Measurements from ENCODE around the gene NRXN2.
"Not testable (repeated sequence)": the region's sequence is repeated elsewhere in the genome, so short reads cannot be mapped to it uniquely, and the experiment has no call there.

NRXN2 gene

GRCh38 chr11:64703048-64703447 lies 19.9 kb downstream of the NRXN2 start:
- H3K4me3 ChIP-seq (ENCODE audit: low read length): no peak overlapping the region
- peaks cover 28% of the 10 kb centered on the region for H3K27me3 ChIP-seq (ENCODE audit: control insufficient read depth, low read length)
- H3F3A ChIP-seq (ENCODE audit: control insufficient read depth, insufficient read depth): no peaks in the 10 kb centered on the region; the same call in 1 of the 2 replicates
- H3K4me2 ChIP-seq (ENCODE audit: low read length): no peak overlapping the region
- no peaks in the 10 kb centered on the region for H3K9me2 ChIP-seq (replicated peaks; ENCODE audit: control insufficient read depth, low read length)
- no peaks in the 10 kb centered on the region for H3K4me1 ChIP-seq (ENCODE audit: control insufficient read depth, low read length)
- no peak overlapping the region for H3K27ac ChIP-seq (ENCODE audit: low read depth, low read length)
- TF ChIP-seq EZH2phosphoT487 (IDR thresholded peaks at IDR 0.05; ENCODE audit: borderline replicate concordance, low read length) (no peak), CTCF (IDR thresholded peaks at IDR 0.05; ENCODE audit: low read depth, low read length, poor library complexity, severe bottlenecking) (no peak)
- H4K20me1 ChIP-seq (ENCODE audit: control insufficient read depth, insufficient read depth, low read depth, low read length): no peaks in the 10 kb centered on the region; the same call in 1 of the 2 replicates
- no peaks in the 10 kb centered on the region for H3K9me3 ChIP-seq (ENCODE audit: control insufficient read depth, insufficient read depth, low read length)
- no peaks in the 10 kb centered on the region for H3K79me2 ChIP-seq (ENCODE audit: control insufficient read depth, low read length)
- no peaks in the 10 kb centered on the region for H3K36me3 ChIP-seq (ENCODE audit: control insufficient read depth, low read length)

GRCh38 chr11:64701956-64702355 lies 21.0 kb downstream of the NRXN2 start:
- H3K27me3 ChIP-seq (ENCODE audit: control insufficient read depth, low read length): peaks cover 28% of the 10 kb centered on the region
- H3K4me2 ChIP-seq (ENCODE audit: low read length); H3K4me1 ChIP-seq (ENCODE audit: control insufficient read depth, low read length); H3K4me3 ChIP-seq (ENCODE audit: low read length); H3K79me2 ChIP-seq (ENCODE audit: control insufficient read depth, low read length); H3F3A ChIP-seq (ENCODE audit: control insufficient read depth, insufficient read depth); H3K9me2 ChIP-seq (replicated peaks; ENCODE audit: control insufficient read depth, low read length); H3K36me3 ChIP-seq (ENCODE audit: control insufficient read depth, low read length); H3K9me3 ChIP-seq (ENCODE audit: control insufficient read depth, insufficient read depth, low read length); H4K20me1 ChIP-seq (ENCODE audit: control insufficient read depth, insufficient read depth, low read depth, low read length); H3K27ac ChIP-seq (ENCODE audit: low read depth, low read length): not testable (repeated sequence)

GRCh38 chr11:64698427-64698826 lies 24.6 kb downstream of the NRXN2 start:
- Histone ChIP-seq H3K4me1 (ENCODE audit: control insufficient read depth, low read length) (peaks cover 6% of the 10 kb centered on the region), H3K27ac (ENCODE audit: low read depth, low read length) (no peak overlapping the region), H3F3A (ENCODE audit: control insufficient read depth, insufficient read depth) (no peaks in the 10 kb centered on the region), H3K9me3 (ENCODE audit: control insufficient read depth, insufficient read depth, low read length) (no peaks in the 10 kb centered on the region), H3K9me2 (replicated peaks; ENCODE audit: control insufficient read depth, low read length) (no peaks in the 10 kb centered on the region), H3K79me2 (ENCODE audit: control insufficient read depth, low read length) (no peaks in the 10 kb centered on the region), H3K4me3 (ENCODE audit: low read length) (no peak overlapping the region), H3K4me2 (ENCODE audit: low read length) (no peak overlapping the region), H3K36me3 (ENCODE audit: control insufficient read depth, low read length) (no peaks in the 10 kb centered on the region), H4K20me1 (ENCODE audit: control insufficient read depth, insufficient read depth, low read depth, low read length) (no peaks in the 10 kb centered on the region), H3K27me3 (ENCODE audit: control insufficient read depth, low read length) (peaks cover 15% of the 10 kb centered on the region)
- TF ChIP-seq CTCF (IDR thresholded peaks at IDR 0.05; ENCODE audit: low read depth, low read length, poor library complexity, severe bottlenecking): no peak
- no peak for TF ChIP-seq EZH2phosphoT487 (IDR thresholded peaks at IDR 0.05; ENCODE audit: borderline replicate concordance, low read length)

GRCh38 chr11:64697663-64698375 lies 25.2 kb downstream of the NRXN2 start:
- Histone ChIP-seq H3K79me2 (ENCODE audit: control insufficient read depth, low read length) (no peaks in the 10 kb centered on the region), H3K4me3 (ENCODE audit: low read length) (no peak overlapping the region), H3K27ac (ENCODE audit: low read depth, low read length) (no peak overlapping the region), H4K20me1 (ENCODE audit: control insufficient read depth, insufficient read depth, low read depth, low read length) (no peaks in the 10 kb centered on the region), H3K9me2 (replicated peaks; ENCODE audit: control insufficient read depth, low read length) (no peaks in the 10 kb centered on the region), H3K4me2 (ENCODE audit: low read length) (no peak overlapping the region), H3K27me3 (ENCODE audit: control insufficient read depth, low read length) (peaks cover 18% of the 10 kb centered on the region), H3K9me3 (ENCODE audit: control insufficient read depth, insufficient read depth, low read length) (no peaks in the 10 kb centered on the region), H3K4me1 (ENCODE audit: control insufficient read depth, low read length) (peaks cover 6% of the 10 kb centered on the region), H3F3A (ENCODE audit: control insufficient read depth, insufficient read depth) (no peaks in the 10 kb centered on the region), H3K36me3 (ENCODE audit: control insufficient read depth, low read length) (no peaks in the 10 kb centered on the region)
- no peak for TF ChIP-seq CTCF (IDR thresholded peaks at IDR 0.05; ENCODE audit: low read depth, low read length, poor library complexity, severe bottlenecking)
- TF ChIP-seq EZH2phosphoT487 (IDR thresholded peaks at IDR 0.05; ENCODE audit: borderline replicate concordance, low read length): no peak
